ENCODE measurements around the gene TMEM243. TPM values are rescaled to one million over a fixed set of nuclear protein-coding genes. Genes with fewer than 3 reads are reported as not detected.
"Not testable (repeated sequence)": the region's sequence is repeated elsewhere in the genome, so short reads cannot be mapped to it uniquely, and the experiment has no call there.

The TMEM243 gene
- total and polyA plus RNA-seq, 8 donors, result 4.3 to 68.8 (median 31.8) TPM

GRCh38 chr7:87212498-87212897 lies 7.0 kb downstream of the TMEM243 start:
- WGBS, 5 donors, result 30 to 59% (median 40%) methylated on average over 1 of the region's 1 CpG
- peaks cover 0 to 8% (median 4%) of the 10 kb centered on the region in 4 donors for H3K36me3 ChIP-seq
- H3K27ac ChIP-seq, result no peak overlapping the region
- H3K4me3 ChIP-seq, result no peak overlapping the region
- no peaks in the 10 kb centered on the region for H3K9me3 ChIP-seq
- intact Hi-C loops (cut with DNase I; ENCODE audit: low total_unique reads), result no loop called here
- H3K4me1 ChIP-seq, result peaks cover 14 to 62% (median 43%) of the 10 kb centered on the region in 4 donors
- TF ChIP-seq CTCF (IDR thresholded peaks at IDR 0.05) (no peak), EP300 (IDR thresholded peaks at IDR 0.05) (no peak), POLR2AphosphoS5 (IDR thresholded peaks at IDR 0.05) (no peak), POLR2A (IDR thresholded peaks at IDR 0.05) (no peak)
- H3K27me3 ChIP-seq, result no peaks in the 10 kb centered on the region
- DNase-seq, result no peak

GRCh38 chr7:87210506-87210905 lies 9.0 kb downstream of the TMEM243 start:
- peaks cover 8 to 9% (median 8%) of the 10 kb centered on the region in 4 donors for H3K9me3 ChIP-seq
- no peak overlapping the region for H3K27ac ChIP-seq
- WGBS, 5 donors, result 89 to 100% (median 94%) methylated on average over 3 of the region's 3 CpGs
- no peak for DNase-seq
- TF ChIP-seq CTCF (IDR thresholded peaks at IDR 0.05), result no peak
- TF ChIP-seq EP300 (IDR thresholded peaks at IDR 0.05), result no peak
- no peak for TF ChIP-seq POLR2AphosphoS5 (IDR thresholded peaks at IDR 0.05)
- TF ChIP-seq POLR2A (IDR thresholded peaks at IDR 0.05), result no peak
- intact Hi-C loops (cut with DNase I; ENCODE audit: low total_unique reads), result no loop called here
- peaks cover 0 to 20% (median 7%) of the 10 kb centered on the region in 4 donors for H3K36me3 ChIP-seq
- H3K4me3 ChIP-seq, result no peak overlapping the region
- no peaks in the 10 kb centered on the region for H3K27me3 ChIP-seq
- peaks cover 9 to 49% (median 33%) of the 10 kb centered on the region in 4 donors for H3K4me1 ChIP-seq

- intact Hi-C loops (cut with DNase I; ENCODE audit: low total_unique reads), result no loop called here
- Histone ChIP-seq H3K4me1 (peaks cover 9 to 39% (median 29%) of the 10 kb centered on the region in 4 donors), H3K4me3 (no peak overlapping the region), H3K36me3 (peaks cover 0 to 20% (median 9%) of the 10 kb centered on the region in 4 donors), H3K27ac (no peak overlapping the region), H3K9me3 (peaks cover 16 to 20% (median 18%) of the 10 kb centered on the region in 4 donors), H3K27me3 (no peaks in the 10 kb centered on the region)
- 90 to 93% (median 91%) methylated on average over 17 to 18 of the region's 18 CpGs for WGBS, 5 donors
- no peak for TF ChIP-seq EP300 (IDR thresholded peaks at IDR 0.05)
- no peak for TF ChIP-seq CTCF (IDR thresholded peaks at IDR 0.05)
- no peak for TF ChIP-seq POLR2A (IDR thresholded peaks at IDR 0.05)
- no peak for TF ChIP-seq POLR2AphosphoS5 (IDR thresholded peaks at IDR 0.05)
- DNase-seq, result no peak
Measured at GRCh38 chr7:87209295-87209924, 10.1 kb downstream of the TMEM243 start.

- Histone ChIP-seq H3K27ac (no peak overlapping the region), H3K4me1 (peaks cover 0 to 23% (median 11%) of the 10 kb centered on the region in 4 donors), H3K27me3 (no peaks in the 10 kb centered on the region), H3K9me3 (peaks cover 16 to 22% (median 18%) of the 10 kb centered on the region in 4 donors), H3K4me3 (no peak overlapping the region), H3K36me3 (peaks cover 0 to 20% (median 9%) of the 10 kb centered on the region in 4 donors)
- DNase-seq, result no peak
- WGBS, 5 donors, result 91 to 100% (median 100%) methylated on average over 1 of the region's 1 CpG
- intact Hi-C loops (cut with DNase I; ENCODE audit: low total_unique reads), result no loop called here
- TF ChIP-seq EP300 (IDR thresholded peaks at IDR 0.05), result no peak
- no peak for TF ChIP-seq CTCF (IDR thresholded peaks at IDR 0.05)
- no peak for TF ChIP-seq POLR2A (IDR thresholded peaks at IDR 0.05)
- no peak for TF ChIP-seq POLR2AphosphoS5 (IDR thresholded peaks at IDR 0.05)
Measured at GRCh38 chr7:87206361-87206760, 13.2 kb downstream of the TMEM243 start.

- WGBS, 5 donors, result 94 to 98% (median 96%) methylated on average over 3 of the region's 3 CpGs
- H3K4me3 ChIP-seq; H3K27me3 ChIP-seq; intact Hi-C loops (cut with DNase I; ENCODE audit: low total_unique reads); DNase-seq; H3K27ac ChIP-seq: not testable (repeated sequence)
- Histone ChIP-seq H3K9me3 (peaks cover 16 to 22% (median 18%) of the 10 kb centered on the region in 4 donors), H3K4me1 (peaks cover 0 to 20% (median 9%) of the 10 kb centered on the region in 4 donors), H3K36me3 (peaks cover 0 to 20% (median 8%) of the 10 kb centered on the region in 4 donors)
Measured at GRCh38 chr7:87205701-87206100, 13.8 kb downstream of the TMEM243 start.

All from stomach (tissue), 9 donors.